Measurements from ENCODE around the gene NLN.
"Not testable (repeated sequence)": the region's sequence is repeated elsewhere in the genome, so short reads cannot be mapped to it uniquely, and the experiment has no call there.

The NLN gene

GRCh38 chr5:65771266-65771665, 49.3 kb downstream of the NLN start:
- H3K4me2 ChIP-seq (ENCODE audit: low read depth, low read length) = no peak overlapping the region
- no peak overlapping the region for H2AFZ ChIP-seq (ENCODE audit: low read length)
- no peak overlapping the region for H3K4me3 ChIP-seq (ENCODE audit: low read length)
- TF ChIP-seq CTCF (IDR thresholded peaks at IDR 0.05; ENCODE audit: low read length) (no peak), EZH2 (optimal IDR thresholded peaks at IDR 0.05; ENCODE audit: low read depth, low read length) (no peak), EZH2phosphoT487 (IDR thresholded peaks at IDR 0.05; ENCODE audit: low read length) (no peak)
- H4K20me1 ChIP-seq (ENCODE audit: insufficient read depth, low read length) = no peaks in the 10 kb centered on the region
- no peak for DNase-seq
- no peaks in the 10 kb centered on the region for H3K9me2 ChIP-seq (replicated peaks; ENCODE audit: insufficient read depth, low read length)
- no peak overlapping the region for H3K9ac ChIP-seq (ENCODE audit: low read length)
- H3K4me1 ChIP-seq (ENCODE audit: low read length) = peaks cover 19% of the 10 kb centered on the region
- no peaks in the 10 kb centered on the region for H3K9me3 ChIP-seq (replicated peaks; ENCODE audit: insufficient read depth, low read length)
- 0 out of 2 replicates have a peak, but pooled peaks cover 7% of the 10 kb centered on the region for H3F3A ChIP-seq (ENCODE audit: insufficient read depth, low read length)
- H3K27ac ChIP-seq (ENCODE audit: low read length) = no peak overlapping the region
- H3K79me2 ChIP-seq (ENCODE audit: low read length) = no peaks in the 10 kb centered on the region
- H3K36me3 ChIP-seq (replicated peaks; ENCODE audit: insufficient read depth, low read length) = no peaks in the 10 kb centered on the region
- H3K27me3 ChIP-seq (replicated peaks; ENCODE audit: insufficient read depth, low read length) = no peaks in the 10 kb centered on the region

- not testable (repeated sequence) for H2AFZ ChIP-seq (ENCODE audit: low read length); H3K36me3 ChIP-seq (replicated peaks; ENCODE audit: insufficient read depth, low read length); H3K4me3 ChIP-seq (ENCODE audit: low read length); H3K4me2 ChIP-seq (ENCODE audit: low read depth, low read length); H3K9me2 ChIP-seq (replicated peaks; ENCODE audit: insufficient read depth, low read length); H3K79me2 ChIP-seq (ENCODE audit: low read length); H3K27me3 ChIP-seq (replicated peaks; ENCODE audit: insufficient read depth, low read length); H3K27ac ChIP-seq (ENCODE audit: low read length); DNase-seq; H4K20me1 ChIP-seq (ENCODE audit: insufficient read depth, low read length); H3K9me3 ChIP-seq (replicated peaks; ENCODE audit: insufficient read depth, low read length); H3K9ac ChIP-seq (ENCODE audit: low read length); H3F3A ChIP-seq (ENCODE audit: insufficient read depth, low read length)
- peaks cover 28% of the 10 kb centered on the region for H3K4me1 ChIP-seq (ENCODE audit: low read length)
Observed at GRCh38 chr5:65772963-65773362, 51.0 kb downstream of the NLN start.

- DNase-seq = peak; percentile 75
- TF ChIP-seq CTCF (IDR thresholded peaks at IDR 0.05; ENCODE audit: low read length) = no peak
- no peak for TF ChIP-seq EZH2phosphoT487 (IDR thresholded peaks at IDR 0.05; ENCODE audit: low read length)
- no peak for TF ChIP-seq EZH2 (optimal IDR thresholded peaks at IDR 0.05; ENCODE audit: low read depth, low read length)
- no peak overlapping the region for H3K9ac ChIP-seq (ENCODE audit: low read length)
- H4K20me1 ChIP-seq (ENCODE audit: insufficient read depth, low read length) = no peaks in the 10 kb centered on the region
- no peaks in the 10 kb centered on the region for H3K36me3 ChIP-seq (replicated peaks; ENCODE audit: insufficient read depth, low read length)
- no peaks in the 10 kb centered on the region for H3K9me3 ChIP-seq (replicated peaks; ENCODE audit: insufficient read depth, low read length)
- H3K27me3 ChIP-seq (replicated peaks; ENCODE audit: insufficient read depth, low read length) = no peaks in the 10 kb centered on the region
- peak overlapping the region; percentile 26; the same call in 1 of the 2 replicates for H3K27ac ChIP-seq (ENCODE audit: low read length)
- peak overlapping the region; percentile 46 for H3K4me2 ChIP-seq (ENCODE audit: low read depth, low read length)
- no peaks in the 10 kb centered on the region for H3K79me2 ChIP-seq (ENCODE audit: low read length)
- H3K4me3 ChIP-seq (ENCODE audit: low read length) = no peak overlapping the region
- peaks cover 30% of the 10 kb centered on the region for H3K4me1 ChIP-seq (ENCODE audit: low read length)
- H3F3A ChIP-seq (ENCODE audit: insufficient read depth, low read length) = 0 out of 2 replicates have a peak, but pooled peaks cover 8% of the 10 kb centered on the region
- no peak overlapping the region for H2AFZ ChIP-seq (ENCODE audit: low read length)
- no peaks in the 10 kb centered on the region for H3K9me2 ChIP-seq (replicated peaks; ENCODE audit: insufficient read depth, low read length)
Observed at GRCh38 chr5:65774346-65774745, 52.3 kb downstream of the NLN start.

- peak overlapping the region; percentile 15; the same call in 1 of the 2 replicates for H3K27ac ChIP-seq (ENCODE audit: low read length)
- no peak overlapping the region for H2AFZ ChIP-seq (ENCODE audit: low read length)
- no peaks in the 10 kb centered on the region for H4K20me1 ChIP-seq (ENCODE audit: insufficient read depth, low read length)
- H3K27me3 ChIP-seq (replicated peaks; ENCODE audit: insufficient read depth, low read length) = no peaks in the 10 kb centered on the region
- peak overlapping the region; percentile 38; the same call in 1 of the 2 replicates for H3K4me2 ChIP-seq (ENCODE audit: low read depth, low read length)
- H3K9ac ChIP-seq (ENCODE audit: low read length) = no peak overlapping the region
- no peak overlapping the region for H3K4me3 ChIP-seq (ENCODE audit: low read length)
- peaks cover 14% of the 10 kb centered on the region; the same call in 1 of the 2 replicates for H3F3A ChIP-seq (ENCODE audit: insufficient read depth, low read length)
- H3K9me2 ChIP-seq (replicated peaks; ENCODE audit: insufficient read depth, low read length) = no peaks in the 10 kb centered on the region
- DNase-seq = no peak
- no peak for TF ChIP-seq EZH2phosphoT487 (IDR thresholded peaks at IDR 0.05; ENCODE audit: low read length)
- no peak for TF ChIP-seq EZH2 (optimal IDR thresholded peaks at IDR 0.05; ENCODE audit: low read depth, low read length)
- TF ChIP-seq CTCF (IDR thresholded peaks at IDR 0.05; ENCODE audit: low read length) = no peak
- H3K36me3 ChIP-seq (replicated peaks; ENCODE audit: insufficient read depth, low read length) = no peaks in the 10 kb centered on the region
- H3K4me1 ChIP-seq (ENCODE audit: low read length) = peaks cover 39% of the 10 kb centered on the region
- no peaks in the 10 kb centered on the region for H3K9me3 ChIP-seq (replicated peaks; ENCODE audit: insufficient read depth, low read length)
- H3K79me2 ChIP-seq (ENCODE audit: low read length) = no peaks in the 10 kb centered on the region
Observed at GRCh38 chr5:65775476-65775875, 53.5 kb downstream of the NLN start.
